Esophagus squamous epithelium (tissue), 5 donors: ENCODE data around the gene RND1. TPM values are rescaled to one million over a fixed set of nuclear protein-coding genes. Genes with fewer than 3 reads are reported as not detected.
A peak's percentile ranks its signal among the peaks of the same experiment; 100 is the strongest.

Experiments used
- DNase-seq: peaks from one replicate; lab custom pipeline; 2025; lab: John Stamatoyannopoulos, UW
- H3K27ac ChIP-seq, 4 donors: fragments of 200-600 bp; sonication (generic); one replicate each; pipeline ENCODE4 v1.5.1; 2016 to 2019; ENCODE audit warnings: mild to moderate bottlenecking in 1 of 4
- H3K27me3 ChIP-seq, 4 donors: fragments of 200-600 bp; sonication (generic); 1 replicate in 3 of 4; 2 replicates in 1 of 4; pipeline versions ENCODE4 v1.5.1 to v1.6.0; 2017 to 2021; ENCODE audit warnings: antibody characterized with exemption in 1 of 4
- H3K36me3 ChIP-seq, 3 donors: fragments of 200-600 bp; sonication (generic); one replicate each; pipeline ENCODE4 v1.5.1; 2016 to 2019
- H3K4me1 ChIP-seq, 3 donors: fragments of 200-600 bp; sonication (generic); one replicate each; pipeline ENCODE4 v1.5.1; 2017 to 2019
- H3K4me3 ChIP-seq, 4 donors: fragments of 200-600 bp; sonication (generic); 1 replicate in 3 of 4; 2 replicates in 1 of 4; pipeline ENCODE4 v1.5.1; 2016 to 2019; ENCODE audit warnings: mild to moderate bottlenecking in 2 of 4, moderate library complexity in 1 of 4
- H3K9me3 ChIP-seq, 3 donors: fragments of 200-600 bp; sonication (generic); one replicate each; pipeline ENCODE4 v1.5.1; 2016 to 2019
- CTCF ChIP-seq, 6 experiments: fragments of 450-650 bp in 4 of 6; fragments of 200-600 bp in 2 of 6; sonication (generic) in 2 of 6; IDR thresholded peaks; one replicate each; pipeline ENCODE4 v1.5.1; 2016 to 2019; ENCODE audit warnings: antibody characterized with exemption in 6 of 6, mild to moderate bottlenecking in 4 of 6, moderate library complexity in 4 of 6
- POLR2A ChIP-seq, 4 donors: fragments of 450-650 bp; IDR thresholded peaks; one replicate each; pipeline ENCODE4 v1.6.1; 2017; ENCODE audit warnings: antibody characterized with exemption in 4 of 4, mild to moderate bottlenecking in 4 of 4, moderate library complexity in 3 of 4
- WGBS, 2 donors: methylation state at CpG; one replicate each; pipeline ENCODE4 v1.1.5; 2018; 5-methylcytosine and 5-hydroxymethylcytosine counted together
- intact Hi-C: fragments of 100-400 bp; cut with DNase I; formaldehyde crosslinking; loops from one replicate; pipeline ENCODE4 v1.15.0; 2022
- total RNA-seq, 4 donors: library from RNA; depleted of rRNA; stranded (reverse); fragments of >200 nt; gene quantifications; one replicate each; pipeline ENCODE4 v1.1.0, GENCODE V29; 2016
- donor health status: DM: yes; HTN: yes; CAD: no.

The RND1 gene
- total RNA-seq, 4 donors from 2014 or later: 0.57 to 6.1 (median 0.95) TPM

- TF ChIP-seq CTCF (IDR thresholded peaks at IDR 0.05) (no peak), POLR2A (IDR thresholded peaks at IDR 0.05) (no peak)
- H3K27ac ChIP-seq: peak overlapping the region; percentile 91 to 95 (median 93)
- H3K27me3 ChIP-seq: no peaks in the 10 kb centered on the region
- no peak for DNase-seq
- no peaks in the 10 kb centered on the region for H3K9me3 ChIP-seq
- no peaks in the 10 kb centered on the region for H3K36me3 ChIP-seq
- intact Hi-C loops: no loop called here
- WGBS, 2 donors: 28 to 32% methylated on average over 13 to 16 of the region's 18 CpGs
- H3K4me3 ChIP-seq: peak overlapping the region; percentile 86 to 95 (median 90)
- peaks cover 25 to 74% (median 32%) of the 10 kb centered on the region in 3 donors for H3K4me1 ChIP-seq
These were observed 52.0 kb downstream of the RND1 start for GRCh38 chr12:48813465-48814261.

GRCh38 chr12:48812389-48812788, 53.3 kb downstream of the RND1 start:
- peak overlapping the region in 1 of 4 donors; percentile 51 for H3K27ac ChIP-seq
- no peaks in the 10 kb centered on the region for H3K27me3 ChIP-seq

GRCh38 chr12:48811437-48812090, 54.1 kb downstream of the RND1 start:
- H3K9me3 ChIP-seq: no peaks in the 10 kb centered on the region
- TF ChIP-seq POLR2A (IDR thresholded peaks at IDR 0.05): no peak
- no peak for TF ChIP-seq CTCF (IDR thresholded peaks at IDR 0.05)
- no peak for DNase-seq
- H3K27ac ChIP-seq: peak overlapping the region in 2 of 4 donors; percentile 51 to 65
- 44 to 84% methylated on average over 3 to 4 of the region's 5 CpGs for WGBS, 2 donors
- H3K27me3 ChIP-seq: no peaks in the 10 kb centered on the region
- H3K4me1 ChIP-seq: peaks cover 14 to 53% (median 18%) of the 10 kb centered on the region in 3 donors
- H3K36me3 ChIP-seq: no peaks in the 10 kb centered on the region
- no peak overlapping the region for H3K4me3 ChIP-seq
- intact Hi-C loops: no loop called here

More at GRCh38 chr12:48812389-48812788, 53.3 kb downstream of the RND1 start:
- no peaks in the 10 kb centered on the region for H3K9me3 ChIP-seq
- WGBS, 2 donors: 20 to 35% methylated on average over 2 of the region's 2 CpGs
- H3K4me1 ChIP-seq: peaks cover 17 to 61% (median 25%) of the 10 kb centered on the region in 3 donors
- intact Hi-C loops: no loop called here
- H3K4me3 ChIP-seq: no peak overlapping the region
- no peak for DNase-seq
- TF ChIP-seq POLR2A (IDR thresholded peaks at IDR 0.05) (no peak), CTCF (IDR thresholded peaks at IDR 0.05) (no peak)
- no peaks in the 10 kb centered on the region for H3K36me3 ChIP-seq

GRCh38 chr12:48810903-48811431, 54.7 kb downstream of the RND1 start:
- DNase-seq: no peak
- intact Hi-C loops: no loop called here

More at GRCh38 chr12:48810903-48811431, 54.7 kb downstream of the RND1 start:
- no peaks in the 10 kb centered on the region for H3K27me3 ChIP-seq
- TF ChIP-seq POLR2A (IDR thresholded peaks at IDR 0.05) (no peak), CTCF (IDR thresholded peaks at IDR 0.05) (no peak)
- H3K4me1 ChIP-seq: peaks cover 10 to 47% (median 12%) of the 10 kb centered on the region in 3 donors
- no peaks in the 10 kb centered on the region for H3K9me3 ChIP-seq
- no peak overlapping the region for H3K4me3 ChIP-seq
- H3K36me3 ChIP-seq: no peaks in the 10 kb centered on the region
- WGBS, 2 donors: 32 to 67% methylated on average over 3 to 5 of the region's 5 CpGs
- H3K27ac ChIP-seq: peak overlapping the region in 2 of 4 donors; percentile 51 to 65
